Measurements from ENCODE around the gene GABRG3. TPM values are rescaled to one million over a fixed set of nuclear protein-coding genes. Genes with fewer than 3 reads are reported as not detected.

GABRG3 gene
- total and polyA plus RNA-seq, 9 of the 15 experiments (the other 6 are each of a cell fraction or from before 2014, with no cell fraction given) = 4.0 to 15.1 (median 11.2) TPM

GRCh38 chr15:27127815-27128570, 157.0 kb downstream of the GABRG3 start (continued):
- TF ChIP-seq CHAMP1 (IDR thresholded peaks at IDR 0.05) (peak; percentile 93), NCOR1 (IDR thresholded peaks at IDR 0.05) (peak; percentile 94), ARID3A (IDR thresholded peaks at IDR 0.05; ENCODE audit: borderline replicate concordance, low read depth, low read length) (peak; percentile 60; the same call in 1 of the 2 replicates), CHD7 (IDR thresholded peaks at IDR 0.05; ENCODE audit: low read depth, low read length) (no peak), CLOCK (CRISPR knock-in tag; IDR thresholded peaks at IDR 0.05; ENCODE audit: borderline replicate concordance) (0 out of 2 replicates have a peak, but pooled peaks have one; percentile 33), BACH1 (tag; IDR thresholded peaks at IDR 0.05) (0 out of 2 replicates have a peak, but pooled peaks have one; percentile 31), CBX1 (IDR thresholded peaks at IDR 0.05; ENCODE audit: low read depth) (peak; percentile 32; the same call in 1 of the 2 replicates)

All from K562 (cell line).